ENCODE results near the gene ZNF710. TPM values are rescaled to one million over a fixed set of nuclear protein-coding genes. Genes with fewer than 3 reads are reported as not detected.

Gene ZNF710
- total RNA-seq, 4 donors from 2014 or later = 9.0 to 15.6 (median 11.2) TPM

DNA sequence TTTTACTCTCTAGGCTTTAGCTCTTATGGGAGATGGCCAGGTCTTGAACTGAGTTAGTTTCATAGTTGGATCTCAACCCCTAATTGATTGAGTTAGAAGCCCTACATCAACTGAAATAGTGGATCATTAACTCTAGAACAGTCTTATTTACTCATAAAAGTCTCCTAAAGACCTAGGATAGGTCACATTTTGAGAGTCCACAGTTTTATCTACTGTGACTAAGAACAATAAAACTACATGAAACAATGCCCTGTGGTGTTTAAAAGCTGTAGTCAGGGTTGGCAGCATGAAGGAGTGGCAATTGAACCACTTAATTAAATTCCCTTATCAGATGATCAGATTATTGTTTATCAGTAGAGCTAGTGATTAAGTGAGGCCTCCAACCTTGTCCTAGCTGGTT, 123.4 kb downstream of the ZNF710 start:
- TF ChIP-seq, protein P1, sequence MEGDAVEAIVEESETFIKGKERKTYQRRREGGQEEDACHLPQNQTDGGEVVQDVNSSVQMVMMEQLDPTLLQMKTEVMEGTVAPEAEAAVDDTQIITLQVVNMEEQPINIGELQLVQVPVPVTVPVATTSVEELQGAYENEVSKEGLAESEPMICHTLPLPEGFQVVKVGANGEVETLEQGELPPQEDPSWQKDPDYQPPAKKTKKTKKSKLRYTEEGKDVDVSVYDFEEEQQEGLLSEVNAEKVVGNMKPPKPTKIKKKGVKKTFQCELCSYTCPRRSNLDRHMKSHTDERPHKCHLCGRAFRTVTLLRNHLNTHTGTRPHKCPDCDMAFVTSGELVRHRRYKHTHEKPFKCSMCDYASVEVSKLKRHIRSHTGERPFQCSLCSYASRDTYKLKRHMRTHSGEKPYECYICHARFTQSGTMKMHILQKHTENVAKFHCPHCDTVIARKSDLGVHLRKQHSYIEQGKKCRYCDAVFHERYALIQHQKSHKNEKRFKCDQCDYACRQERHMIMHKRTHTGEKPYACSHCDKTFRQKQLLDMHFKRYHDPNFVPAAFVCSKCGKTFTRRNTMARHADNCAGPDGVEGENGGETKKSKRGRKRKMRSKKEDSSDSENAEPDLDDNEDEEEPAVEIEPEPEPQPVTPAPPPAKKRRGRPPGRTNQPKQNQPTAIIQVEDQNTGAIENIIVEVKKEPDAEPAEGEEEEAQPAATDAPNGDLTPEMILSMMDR (IDR thresholded peaks at IDR 0.05) = no peak
- TF ChIP-seq POLR2A (IDR thresholded peaks at IDR 0.05) (no peak), EP300 (IDR thresholded peaks at IDR 0.05) (no peak)
- Histone ChIP-seq H3K27ac (no peak overlapping the region), H3K27me3 (no peaks in the 10 kb centered on the region), H3K4me1 (no peaks in the 10 kb centered on the region), H3K9me3 (no peaks in the 10 kb centered on the region), H3K4me3 (no peak overlapping the region), H3K36me3 (no peaks in the 10 kb centered on the region)
- DNase-seq (ENCODE audit: low spot score in 2 of 2) = no peak

DNA sequence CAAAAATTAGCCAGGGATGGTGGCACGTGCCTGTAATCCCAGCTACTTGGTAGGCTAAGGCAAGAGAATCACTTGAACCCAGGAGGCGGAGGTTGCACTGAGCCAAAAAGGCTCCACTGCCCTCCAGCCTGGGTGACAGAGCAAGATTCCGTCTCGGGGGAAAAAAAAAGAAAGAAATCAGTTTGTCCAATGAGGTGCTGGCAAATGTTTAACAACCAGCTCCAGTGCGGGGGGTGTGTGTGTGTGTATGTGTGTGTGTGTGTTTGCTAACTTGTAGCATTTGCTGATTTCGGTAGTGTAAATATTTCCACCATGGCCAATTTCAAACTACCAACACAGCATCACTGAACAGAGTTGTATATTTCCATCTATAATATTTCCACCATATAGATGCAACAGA, 124.9 kb downstream of the ZNF710 start:
- Histone ChIP-seq H3K4me1 (no peaks in the 10 kb centered on the region), H3K9me3 (no peaks in the 10 kb centered on the region), H3K27ac (no peak overlapping the region), H3K4me3 (no peak overlapping the region), H3K27me3 (no peaks in the 10 kb centered on the region), H3K36me3 (no peaks in the 10 kb centered on the region)
- TF ChIP-seq EP300 (IDR thresholded peaks at IDR 0.05) (no peak), POLR2A (IDR thresholded peaks at IDR 0.05) (no peak)
- TF ChIP-seq, protein P1 (IDR thresholded peaks at IDR 0.05) = no peak
- no peak for DNase-seq (ENCODE audit: low spot score in 2 of 2)
- 76 to 79% methylated on average over 6 of the region's 6 CpGs for WGBS, 2 donors

DNA sequence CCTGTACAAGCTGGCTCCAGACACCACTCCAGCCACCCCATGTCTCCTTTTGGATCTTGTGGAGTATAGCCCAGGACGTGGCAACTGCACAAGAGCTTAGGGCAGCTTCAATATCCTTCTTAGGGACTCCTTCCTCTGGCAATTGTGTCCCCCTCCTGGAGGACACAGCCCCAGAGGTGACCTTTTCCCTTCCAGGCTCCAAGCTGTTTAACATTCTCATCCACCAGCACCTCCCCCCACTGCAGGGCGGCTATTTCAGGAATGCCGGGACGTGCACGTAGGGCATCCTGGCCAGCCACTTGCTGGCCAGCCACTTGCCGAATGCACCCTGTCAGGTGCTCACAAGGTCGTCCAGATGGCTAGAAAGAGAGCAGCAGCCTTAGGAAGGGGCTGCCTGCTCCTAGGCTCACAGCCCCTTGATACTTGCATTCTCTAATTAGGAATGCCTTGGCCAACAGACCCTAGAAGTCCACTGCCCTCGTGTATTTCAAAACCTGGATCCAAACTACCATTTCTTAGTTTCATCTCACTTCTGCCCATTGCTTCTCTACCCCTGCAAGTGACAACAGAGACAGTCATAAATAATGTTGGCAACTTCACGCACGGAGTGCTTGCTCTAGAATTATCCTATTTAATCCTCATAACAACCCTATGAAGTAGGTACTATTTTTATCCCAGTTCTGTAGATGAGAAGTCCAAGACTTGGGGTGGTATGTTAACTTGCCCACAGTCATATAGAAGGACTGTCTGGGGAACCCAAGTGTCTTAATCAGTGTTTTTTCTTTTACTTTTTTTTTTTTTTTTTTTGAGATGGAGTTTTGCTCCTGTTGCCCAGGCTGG, 125.7 kb downstream of the ZNF710 start:
- 15 to 19% methylated on average over 10 of the region's 10 CpGs for WGBS, 2 donors
- Histone ChIP-seq H3K27ac (no peak overlapping the region), H3K27me3 (no peaks in the 10 kb centered on the region), H3K9me3 (no peaks in the 10 kb centered on the region), H3K4me1 (no peaks in the 10 kb centered on the region), H3K4me3 (no peak overlapping the region), H3K36me3 (no peaks in the 10 kb centered on the region)
- TF ChIP-seq EP300 (IDR thresholded peaks at IDR 0.05) = no peak
- TF ChIP-seq POLR2A (IDR thresholded peaks at IDR 0.05) = no peak
- TF ChIP-seq, protein P1 (IDR thresholded peaks at IDR 0.05) = no peak
- DNase-seq (ENCODE audit: low spot score in 2 of 2) = no peak

DNA sequence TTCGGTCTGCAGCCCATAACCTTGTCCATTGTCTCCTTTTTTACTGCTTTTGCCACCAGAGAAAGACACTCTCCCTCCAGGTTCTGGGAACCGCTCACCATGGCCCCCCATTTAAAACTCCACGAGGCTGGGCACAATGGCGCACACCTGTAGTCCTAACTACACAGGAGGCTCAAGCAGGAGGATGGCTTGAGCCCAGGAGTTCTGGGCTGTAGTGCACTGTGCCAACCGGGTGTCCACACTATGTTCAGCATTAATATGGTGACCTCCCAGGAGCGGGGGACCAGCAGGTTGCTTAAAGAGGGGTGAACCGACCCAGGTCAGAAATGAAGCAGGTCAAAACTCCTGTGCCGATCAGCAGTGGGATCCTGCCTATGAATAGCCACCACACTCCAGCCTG, 129.2 kb downstream of the ZNF710 start:
- no peaks in the 10 kb centered on the region for H3K9me3 ChIP-seq
- no peaks in the 10 kb centered on the region for H3K36me3 ChIP-seq
- H3K4me1 ChIP-seq = no peaks in the 10 kb centered on the region
- H3K27ac ChIP-seq = no peak overlapping the region
- DNase-seq (ENCODE audit: low spot score in 2 of 2) = no peak
- TF ChIP-seq EP300 (IDR thresholded peaks at IDR 0.05) (no peak), POLR2A (IDR thresholded peaks at IDR 0.05) (no peak)
- TF ChIP-seq, protein P1 (IDR thresholded peaks at IDR 0.05) = no peak
- no peaks in the 10 kb centered on the region for H3K27me3 ChIP-seq
- 92 to 94% methylated on average over 8 of the region's 8 CpGs for WGBS, 2 donors
- H3K4me3 ChIP-seq = no peak overlapping the region

Small RNAs within 50 kb of the gene (small RNA-seq; reads per million reads assigned to genes)
- gene MIR3174 (0.75 reads per million), gene RF00066 (not detected)

Other genes with a start within 250 kb of the ZNF710 start
- gene MESP2, start 225.0 kb upstream of the ZNF710 start, total RNA-seq = 1 to 10 TPM in 1 of 4 donors, not detected in 3; 1.5 TPM
- gene ANPEP, start 186.5 kb upstream of the ZNF710 start, total RNA-seq = 10 to 100 TPM; 47.2 to 79.2 (median 72.1) TPM
- 10 to 100 TPM; 49.2 to 61.4 (median 52.2) TPM for gene AP3S2, start 107.3 kb upstream of the ZNF710 start, total RNA-seq
- 10 to 100 TPM; 21.0 to 32.6 (median 25.6) TPM for gene ARPIN, start 88.4 kb upstream of the ZNF710 start, total RNA-seq
- gene IDH2, start 101.1 kb downstream of the ZNF710 start, total RNA-seq = 10 to 100 TPM; 15.7 to 41.4 (median 20.3) TPM
- 100 to 1,000 TPM in 1 of 4 donors, 10 to 100 TPM in 3; 43.1 to 104 (median 59.0) TPM for gene SEMA4B, start 200.0 kb downstream of the ZNF710 start, total RNA-seq
- gene CIB1, start 232.6 kb downstream of the ZNF710 start, total RNA-seq = 10 to 100 TPM; 27.5 to 48.1 (median 37.8) TPM
- gene GDPGP1, start 232.9 kb downstream of the ZNF710 start, total RNA-seq = 1 to 10 TPM; 1.4 to 6.9 (median 4.9) TPM
- under 1 TPM in 1 of 4 donors, not detected in 3; 0.60 TPM for gene TTLL13, start 248.2 kb downstream of the ZNF710 start, total RNA-seq